Posterior cingulate gyrus (tissue), 11 donors: ENCODE data around the gene PML.
A peak's percentile ranks its signal among the peaks of the same experiment; 100 is the strongest.
"Not testable (repeated sequence)": the region's sequence is repeated elsewhere in the genome, so short reads cannot be mapped to it uniquely, and the experiment has no call there.

ENCODE experiments used
- DNase-seq, 10 donors: peaks; one replicate each; pipeline versions ENCODE4 v3.0.0 to v3.0.0-alpha.2; 2020 to 2021; ENCODE audit warnings: mixed read lengths in 3 of 10
- intact Hi-C: fragments of 100-400 bp; cut with DNase I; formaldehyde crosslinking; loops from one replicate; pipeline ENCODE4 v1.15.1; 2023

Gene PML

DNA sequence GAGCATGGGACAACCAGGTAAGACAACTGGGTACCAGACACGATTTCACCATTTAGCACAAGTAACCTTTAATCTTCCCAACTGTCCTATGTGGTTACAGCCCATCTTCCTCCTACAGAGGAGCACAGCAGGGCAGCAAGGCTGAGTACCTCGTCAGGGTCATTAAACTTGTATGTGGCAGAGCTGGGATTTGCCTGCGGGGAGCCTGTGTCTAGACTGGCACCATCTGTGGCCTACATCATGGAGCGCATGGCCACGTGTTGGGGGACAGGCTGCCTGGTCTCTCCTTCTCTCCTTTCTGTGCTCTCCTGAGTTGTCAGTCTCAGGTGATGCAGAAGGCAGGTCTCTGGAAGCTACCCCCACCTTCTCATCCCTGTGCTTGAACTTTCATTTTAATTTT is 55.6 kb downstream of the PML start:
- peak in 1 of 10 donors; percentile 60 for DNase-seq
- intact Hi-C loops, result loop anchor here (10.0 kb wide), 1 partner anchor 275 kb away; no protein-coding TSS in a partner anchor

- intact Hi-C loops, result loop anchor here (10.0 kb wide), 1 partner anchor 274 kb away; no protein-coding TSS in a partner anchor
- DNase-seq, result peak in 1 of 10 donors; percentile 20
Observed at GRCh38 chr15:74050556-74051234, 56.2 kb downstream of the PML start.

- intact Hi-C loops, result loop anchor here (10.0 kb wide), 1 partner anchor 272 kb away; no protein-coding TSS in a partner anchor
- DNase-seq, result peak in 2 of 10 donors; percentile 52 to 79
Observed at GRCh38 chr15:74052271-74053260, 58.0 kb downstream of the PML start.

DNA sequence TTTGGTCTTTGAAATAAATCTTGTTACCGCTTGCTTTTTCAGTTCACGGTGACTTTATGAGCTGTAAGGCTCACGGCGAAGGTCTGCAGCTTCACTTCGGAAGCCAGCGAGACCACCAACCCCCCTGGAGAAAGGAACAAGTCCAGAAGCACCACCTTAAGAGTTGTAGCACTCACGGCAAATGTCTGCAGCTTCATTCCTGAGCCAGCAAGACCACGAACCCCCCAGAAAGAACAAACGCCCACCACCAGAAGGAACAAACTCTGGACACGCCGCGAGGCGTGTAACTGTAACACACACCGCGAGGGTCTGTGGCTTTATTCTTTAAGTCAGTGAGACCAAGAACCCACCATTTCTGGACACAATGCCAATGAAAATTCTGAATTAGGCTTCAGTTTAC is 59.0 kb downstream of the PML start:
- DNase-seq, result peak in 1 of 10 donors; percentile 5
- intact Hi-C loops, result loop anchor here (10.0 kb wide), 1 partner anchor 271 kb away; no protein-coding TSS in a partner anchor

GRCh38 chr15:74053941-74054529 is 59.5 kb downstream of the PML start:
- DNase-seq, result peak; percentile 26 to 94 (median 66)
- intact Hi-C loops, result loop anchor here (10.0 kb wide), 1 partner anchor 271 kb away; no protein-coding TSS in a partner anchor

DNA sequence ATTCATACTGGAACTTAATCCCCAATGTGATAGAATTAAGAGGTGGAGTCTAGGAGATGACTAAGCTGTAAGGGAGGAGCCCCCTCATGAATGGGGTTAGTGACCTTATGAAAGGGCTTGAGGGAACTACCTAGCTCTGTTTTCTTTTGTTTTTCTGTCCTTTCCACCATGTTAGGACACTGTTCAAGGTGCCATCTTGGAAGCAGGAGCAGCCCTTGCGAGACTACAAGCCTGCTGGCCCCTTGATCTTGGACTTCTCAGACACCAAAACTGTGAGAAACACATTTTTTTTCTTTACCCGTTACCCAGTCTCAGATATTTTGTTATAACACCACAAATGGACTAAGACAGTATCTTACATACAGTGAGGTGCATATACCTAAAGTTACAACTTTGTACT is 61.3 kb downstream of the PML start:
- intact Hi-C loops, result loop anchor here (10.0 kb wide), 1 partner anchor 269 kb away; no protein-coding TSS in a partner anchor
- no peak for DNase-seq

DNA sequence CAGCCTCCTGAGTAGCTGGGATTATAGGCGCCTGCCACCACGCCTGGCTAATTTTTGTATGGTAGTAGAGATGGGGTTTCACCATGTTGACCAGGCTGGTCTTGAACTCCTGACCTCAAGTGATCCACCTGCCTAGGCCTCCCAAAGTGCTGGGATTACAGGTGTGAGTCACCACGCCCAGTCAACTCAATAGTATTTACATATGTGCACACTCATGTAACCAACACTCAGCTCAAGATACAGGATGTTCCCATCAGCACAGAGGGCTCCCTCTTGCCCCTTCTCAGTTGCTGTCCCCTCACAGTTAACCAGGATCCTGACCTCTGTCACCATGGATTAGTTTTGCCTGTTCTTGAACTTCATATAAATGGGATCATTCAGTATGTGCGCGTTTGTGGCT is 61.8 kb downstream of the PML start:
- intact Hi-C loops, result loop anchor here (10.0 kb wide), 1 partner anchor 268 kb away; no protein-coding TSS in a partner anchor
- not testable (repeated sequence) for DNase-seq

DNA sequence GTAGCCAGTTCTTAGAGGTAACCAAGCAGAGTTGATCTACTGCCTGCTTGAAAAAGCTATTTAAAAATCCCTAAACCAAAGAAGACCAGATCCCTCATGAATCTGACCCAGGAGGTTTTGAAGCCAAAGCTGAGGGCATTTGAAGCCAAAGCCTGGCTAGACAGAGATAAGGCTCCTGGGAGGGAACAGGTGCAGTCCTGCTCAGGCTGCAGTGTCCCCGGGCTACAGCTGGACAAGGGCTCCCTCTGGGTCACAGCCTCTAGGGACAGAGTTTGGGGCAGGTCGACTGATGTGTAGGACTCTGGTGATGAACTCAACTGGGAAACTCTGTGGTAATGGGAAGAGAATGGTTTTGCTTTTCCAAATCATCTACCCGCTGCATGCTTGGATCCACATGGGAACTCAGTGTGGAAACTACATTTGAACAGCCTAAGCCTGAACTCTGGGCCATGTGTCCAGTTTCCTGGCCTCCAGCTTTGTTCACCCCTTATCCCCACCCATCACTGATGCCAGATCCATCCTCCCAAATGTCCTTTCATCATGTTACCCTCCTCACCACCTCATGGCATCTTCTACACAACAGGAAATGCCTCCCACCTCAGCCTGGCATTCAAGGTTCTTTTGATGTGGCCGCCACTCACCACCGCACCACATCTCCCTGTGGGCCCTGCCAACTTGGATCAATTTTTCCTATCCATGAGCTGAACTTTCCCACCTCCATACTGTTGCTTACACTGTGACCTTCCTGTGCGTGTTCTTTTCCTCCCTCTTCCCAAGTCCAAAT is 64.7 kb downstream of the PML start:
- intact Hi-C loops, result loop anchor here (10.0 kb wide), 1 partner anchor 266 kb away; no protein-coding TSS in a partner anchor
- DNase-seq, result peak in 1 of 10 donors; percentile 24

- DNase-seq, result peak in 1 of 10 donors; percentile 6
- intact Hi-C loops, result no loop called here
Observed at GRCh38 chr15:74060251-74060650, 65.7 kb downstream of the PML start.

DNA sequence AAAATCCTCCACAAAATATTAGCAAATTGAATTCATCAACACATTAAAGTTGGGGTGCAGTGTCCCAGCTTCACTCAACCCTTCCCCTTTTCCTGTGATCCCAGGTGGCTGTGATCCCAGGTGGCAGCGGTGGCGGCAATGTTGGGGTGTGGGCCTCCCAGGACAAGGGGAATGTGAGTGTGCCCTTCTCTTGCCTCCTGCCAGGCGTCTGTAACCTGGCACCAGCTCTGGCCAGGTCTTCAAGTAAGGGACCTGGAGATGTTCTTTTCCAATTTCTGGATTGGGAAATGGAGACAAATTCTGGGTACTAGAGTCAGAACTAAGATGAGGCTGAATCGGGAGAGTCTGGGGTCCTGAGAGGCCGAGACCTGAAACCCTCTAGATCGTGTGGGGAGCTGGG is 67.7 kb downstream of the PML start:
- intact Hi-C loops, result no loop called here
- DNase-seq, result peak in 2 of 10 donors; percentile 35 to 43

GRCh38 chr15:74062671-74063070 is 68.2 kb downstream of the PML start:
- DNase-seq, result peak in 3 of 10 donors; percentile 27 to 64 (median 51)
- intact Hi-C loops, result no loop called here

DNA sequence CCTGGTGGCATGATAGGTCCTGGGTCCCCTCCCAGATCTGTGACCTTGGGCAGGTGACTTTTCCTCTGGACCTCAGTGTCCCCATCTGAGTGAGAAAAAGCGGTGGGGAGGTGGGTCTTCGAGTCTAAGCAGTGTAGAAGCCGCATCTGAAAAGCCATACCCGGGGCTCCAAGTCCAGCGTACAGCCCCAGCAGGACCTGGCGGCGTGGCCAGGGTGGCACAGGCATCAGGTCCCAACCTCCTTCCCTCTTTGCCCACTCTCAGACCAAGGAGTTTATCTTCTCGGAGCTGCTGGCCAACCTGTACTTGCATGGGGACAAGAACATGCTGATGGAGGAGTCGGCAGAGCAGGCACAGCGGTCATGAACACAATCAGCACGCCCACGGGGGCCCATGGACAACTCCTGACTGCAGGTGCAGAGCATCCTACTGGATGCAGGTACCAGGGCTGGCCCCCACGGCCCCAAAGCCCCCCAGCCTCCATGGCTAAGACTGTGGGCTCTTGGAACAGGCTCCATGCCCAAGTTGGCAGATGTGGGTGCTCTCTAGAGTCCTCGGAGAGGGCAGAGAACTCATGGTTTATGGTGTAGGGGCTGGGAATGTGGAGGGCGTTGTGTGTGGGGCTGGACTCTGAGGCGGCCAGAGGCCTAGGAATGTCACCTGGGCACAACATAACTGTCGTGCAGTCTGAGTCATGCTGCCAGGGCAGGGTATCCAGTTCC is 69.1 kb downstream of the PML start:
- intact Hi-C loops, result not testable (repeated sequence)
- peak in 2 of 10 donors; percentile 6 to 55 for DNase-seq

- peak in 2 of 10 donors; percentile 22 to 61 for DNase-seq
- intact Hi-C loops, result not testable (repeated sequence)
Observed at GRCh38 chr15:74064183-74064582, 69.7 kb downstream of the PML start.

GRCh38 chr15:74064822-74065221 is 70.3 kb downstream of the PML start:
- intact Hi-C loops, result not testable (repeated sequence)
- peak in 2 of 10 donors; percentile 35 to 73 for DNase-seq

GRCh38 chr15:74065684-74066411 is 71.3 kb downstream of the PML start:
- DNase-seq, result peak in 8 of 10 donors; percentile 25 to 91 (median 54)
- intact Hi-C loops, result not testable (repeated sequence)

GRCh38 chr15:74071645-74072044 is 77.1 kb downstream of the PML start:
- intact Hi-C loops, result not testable (repeated sequence)
- DNase-seq, result peak in 2 of 10 donors; percentile 67 to 80

DNA sequence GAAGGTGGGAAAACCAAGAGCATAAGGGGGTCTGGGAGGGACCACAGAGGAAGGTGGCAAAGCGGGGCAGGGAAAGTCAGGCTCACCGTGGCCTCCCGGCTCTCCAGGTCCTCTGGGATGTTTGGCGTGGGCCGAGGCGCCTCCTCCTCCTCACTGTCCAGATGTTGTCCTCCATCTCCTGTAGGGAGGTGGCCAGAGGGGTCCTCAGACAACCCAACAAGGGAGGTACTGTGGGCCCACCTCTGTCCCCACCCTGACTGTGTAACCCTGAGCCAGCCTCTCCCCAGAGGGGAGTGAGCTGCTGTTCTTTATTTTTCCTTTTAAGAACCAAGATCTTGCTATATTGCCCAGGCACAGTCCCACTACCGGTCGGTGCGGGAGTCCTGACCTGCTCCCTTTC is 77.6 kb downstream of the PML start:
- intact Hi-C loops, result not testable (repeated sequence)
- peak in 2 of 10 donors; percentile 46 to 49 for DNase-seq
